HepG2 (cell line): ENCODE results near the gene UTP3. TPM values are rescaled to one million over a fixed set of nuclear protein-coding genes. Genes with fewer than 3 reads are reported as not detected.
A peak's percentile ranks its signal among the peaks of the same experiment; 100 is the strongest.

Experiments used
- ARNT2 ChIP-seq: sonication (generic); formaldehyde crosslinking; IDR thresholded peaks from 2 replicates; pipeline ENCODE4 v1.8.0; 2022; ENCODE audit warnings: mild to moderate bottlenecking, low read depth, missing genetic modification reagents, moderate library complexity
- BHLHE40 ChIP-seq: IDR thresholded peaks from 2 replicates; pipeline ENCODE4 v1.6.1; 2011; ENCODE audit warnings: low read length, improper control_type of control experiment
- CENPX ChIP-seq: sonication (generic); formaldehyde crosslinking; IDR thresholded peaks from 2 replicates; pipeline ENCODE4 v1.9.0; 2021; ENCODE audit warnings: mild to moderate bottlenecking, missing genetic modification reagents, moderate library complexity
- ESRRA ChIP-seq: sonication (generic); formaldehyde crosslinking; IDR thresholded peaks from 2 replicates; pipeline ENCODE4 v1.5.1; 2020; ENCODE audit warnings: mild to moderate bottlenecking, low read depth, missing genetic modification reagents
- FOSL1 ChIP-seq: sonication (generic); formaldehyde crosslinking; IDR thresholded peaks from 2 replicates; pipeline ENCODE4 v1.9.0; 2021; ENCODE audit warnings: missing genetic modification reagents, borderline replicate concordance
- GFI1 ChIP-seq: sonication (generic); formaldehyde crosslinking; IDR thresholded peaks from 2 replicates; pipeline ENCODE4 v1.5.0; 2020; ENCODE audit warnings: missing genetic modification reagents, mild to moderate bottlenecking, borderline replicate concordance
- JUND ChIP-seq: sonication (generic); formaldehyde crosslinking; IDR thresholded peaks from 2 replicates; pipeline ENCODE4 v1.8.0; 2022; ENCODE audit warnings: mild to moderate bottlenecking, missing genetic modification reagents
- KLF13 ChIP-seq: sonication (generic); formaldehyde crosslinking; IDR thresholded peaks from 2 replicates; pipeline ENCODE4 v1.4.0; 2020; ENCODE audit warnings: mild to moderate bottlenecking, missing genetic modification reagents
- LCORL ChIP-seq, 2 experiments: fragments of 450-650 bp in 1 of 2; sonication (generic) in 1 of 2; formaldehyde crosslinking in 1 of 2; IDR thresholded peaks; 2 replicates each; pipeline versions ENCODE4 v1.5.0 to v1.6.1; 2017 to 2020; ENCODE audit warnings: antibody characterized with exemption in 1 of 2, missing genetic modification reagents in 1 of 2
- MAZ ChIP-seq, 2 experiments: sonication (generic) in 1 of 2; formaldehyde crosslinking in 1 of 2; IDR thresholded peaks; 2 replicates each; pipeline versions ENCODE4 v1.5.0 to v1.6.1; 2012 to 2020; ENCODE audit warnings: low read depth in 2 of 2, mild to moderate bottlenecking in 2 of 2, borderline replicate concordance in 1 of 2, improper control_type of control experiment in 1 of 2, low read length in 1 of 2, missing genetic modification reagents in 1 of 2, moderate library complexity in 1 of 2
- NR2F1 ChIP-seq, 2 experiments: fragments of 450-650 bp in 1 of 2; formaldehyde crosslinking in 1 of 2; IDR thresholded peaks; 2 replicates each; pipeline versions ENCODE4 v1.5.0 to v1.6.1; 2016 to 2020; ENCODE audit warnings: mild to moderate bottlenecking in 1 of 2, missing compliant biosample characterization in 1 of 2, missing genetic modification reagents in 1 of 2, moderate library complexity in 1 of 2
- SMAD3 ChIP-seq: sonication (generic); formaldehyde crosslinking; IDR thresholded peaks from 2 replicates; pipeline ENCODE4 v1.4.0; 2020; ENCODE audit warnings: missing genetic modification reagents
- SRSF9 ChIP-seq: fragments of 200-400 bp; formaldehyde crosslinking; IDR thresholded peaks from 2 replicates; pipeline ENCODE4 v1.6.1; 2018; ENCODE audit warnings: borderline replicate concordance, mild to moderate bottlenecking, low read depth, low read length; ENCODE audit not compliant: insufficient read depth, poor library complexity, severe bottlenecking
- TCF12 ChIP-seq, 2 experiments: fragments of 450-650 bp in 1 of 2; sonication (generic) in 1 of 2; formaldehyde crosslinking in 1 of 2; IDR thresholded peaks; 2 replicates each; pipeline versions ENCODE4 v1.6.1 to v1.8.0; 2017 to 2022; ENCODE audit warnings: antibody characterized with exemption in 1 of 2, mild to moderate bottlenecking in 1 of 2, missing genetic modification reagents in 1 of 2, moderate library complexity in 1 of 2
- ZFP1 ChIP-seq: IDR thresholded peaks from 2 replicates; pipeline ENCODE4 v1.6.1; 2016
- ZFX ChIP-seq: sonication (generic); formaldehyde crosslinking; IDR thresholded peaks from 2 replicates; pipeline ENCODE4 v1.4.0; 2020; ENCODE audit warnings: mild to moderate bottlenecking, low read depth, missing genetic modification reagents, moderate library complexity
- ZMYM2 ChIP-seq: sonication (generic); formaldehyde crosslinking; IDR thresholded peaks from 2 replicates; pipeline ENCODE4 v1.8.0; 2022; ENCODE audit warnings: mild to moderate bottlenecking, missing genetic modification reagents
- ZNF264 ChIP-seq: sonication (generic); formaldehyde crosslinking; IDR thresholded peaks from 2 replicates; pipeline ENCODE4 v1.4.0; 2020; ENCODE audit warnings: missing genetic modification reagents
- ZNF703 ChIP-seq: sonication (generic); formaldehyde crosslinking; IDR thresholded peaks from 2 replicates; pipeline ENCODE4 v1.5.1; 2020; ENCODE audit warnings: missing genetic modification reagents, mild to moderate bottlenecking, moderate library complexity, borderline replicate concordance
- ZNF879 ChIP-seq: sonication (generic); formaldehyde crosslinking; IDR thresholded peaks from 2 replicates; pipeline ENCODE4 v1.8.1; 2023; ENCODE audit warnings: missing genetic modification reagents
- ZSCAN31 ChIP-seq: sonication (generic); formaldehyde crosslinking; IDR thresholded peaks from 2 replicates; pipeline ENCODE4 v1.5.0; 2020; ENCODE audit warnings: low read depth, mild to moderate bottlenecking, missing genetic modification reagents
- polyA plus RNA-seq, 8 experiments: library from polyadenylated mRNA; depleted of rRNA in 3 of 8; stranded (reverse) in 7 of 8; unstranded in 1 of 8; fragments of >200 nt; fragmentation: Illumina TruSeq in 4 of 8; extraction: Trizol in 4 of 8; gene quantifications; 2 replicates each; pipeline versions ENCODE4 v1.2.1 to v1.2.3, GENCODE V29; 2011 to 2016; ENCODE audit warnings: low read depth in 4 of 8, missing spikeins in 1 of 8, mixed read lengths in 1 of 8; ENCODE audit not compliant: insufficient read depth in 1 of 8
- total RNA-seq, 5 experiments: library from RNA; depleted of rRNA; stranded (reverse); fragments of >200 nt; fragmentation: Illumina TruSeq; extraction: Trizol; gene quantifications; 2 replicates each; pipeline ENCODE4 v1.2.3, GENCODE V29; 2016; ENCODE audit warnings: low read depth in 1 of 5
- TF ChIP-seq, protein P1 (sequence below): sonication (generic); formaldehyde crosslinking; IDR thresholded peaks from 2 replicates; pipeline ENCODE4 v1.5.0; 2020; ENCODE audit warnings: mild to moderate bottlenecking, missing genetic modification reagents, moderate library complexity
- TF ChIP-seq, protein P2 (sequence below): sonication (generic); formaldehyde crosslinking; IDR thresholded peaks from 2 replicates; pipeline ENCODE4 v1.8.1; 2023; ENCODE audit warnings: mild to moderate bottlenecking, missing genetic modification reagents
- TF ChIP-seq, protein P3 (sequence below): sonication (generic); formaldehyde crosslinking; IDR thresholded peaks from 2 replicates; pipeline ENCODE4 v1.8.1; 2023; ENCODE audit warnings: mild to moderate bottlenecking, moderate library complexity, missing genetic modification reagents

UTP3 gene
- total and polyA plus RNA-seq, 2 of the 13 experiments (the other 11 are each of a cell fraction or from before 2014, with no cell fraction given) = 6.9 to 19.5 TPM

DNA sequence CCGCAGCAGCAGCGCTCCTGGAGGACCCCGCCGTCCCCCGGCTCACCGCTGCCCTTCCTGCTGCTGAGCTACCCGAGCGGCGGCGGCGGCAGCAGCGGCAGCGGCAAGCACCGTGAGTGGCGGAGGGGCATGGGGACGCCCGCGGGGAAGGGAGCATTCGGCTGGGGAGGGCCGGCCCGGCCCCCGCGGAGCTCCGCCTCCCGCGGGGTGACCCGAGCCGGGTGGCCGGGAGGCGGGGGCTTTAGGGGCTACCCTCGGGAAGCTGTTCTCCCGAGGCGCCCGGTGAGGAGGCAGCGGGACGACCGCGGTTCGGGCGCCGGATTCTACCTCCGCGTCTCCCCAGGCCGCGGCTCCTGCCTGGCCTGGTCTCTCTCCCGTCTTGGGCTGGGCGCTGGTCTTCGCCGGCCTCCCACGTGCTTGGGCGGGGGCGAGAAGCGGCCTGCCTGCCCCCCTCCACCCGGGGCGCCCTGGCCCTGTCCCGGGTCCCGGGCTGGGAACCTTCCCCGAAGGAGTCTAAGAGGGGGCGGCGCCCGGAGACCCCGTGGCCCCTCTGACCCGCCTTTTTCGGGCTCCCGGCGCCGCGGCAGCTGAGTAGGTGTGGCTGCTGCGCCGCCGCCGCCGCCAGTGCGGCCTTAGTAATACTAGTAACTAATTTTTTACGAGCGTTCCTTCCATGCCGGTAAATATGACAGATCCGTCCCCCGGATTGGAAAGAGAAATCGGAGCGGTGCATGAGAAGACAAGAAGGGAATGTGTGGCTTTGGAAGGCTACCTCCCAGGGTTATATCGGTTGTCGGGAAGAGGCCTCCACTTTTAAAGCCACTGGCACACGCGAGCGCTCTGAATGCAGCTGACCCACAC is 17.1 kb downstream of the UTP3 start (continued):
- TF ChIP-seq, protein P1, sequence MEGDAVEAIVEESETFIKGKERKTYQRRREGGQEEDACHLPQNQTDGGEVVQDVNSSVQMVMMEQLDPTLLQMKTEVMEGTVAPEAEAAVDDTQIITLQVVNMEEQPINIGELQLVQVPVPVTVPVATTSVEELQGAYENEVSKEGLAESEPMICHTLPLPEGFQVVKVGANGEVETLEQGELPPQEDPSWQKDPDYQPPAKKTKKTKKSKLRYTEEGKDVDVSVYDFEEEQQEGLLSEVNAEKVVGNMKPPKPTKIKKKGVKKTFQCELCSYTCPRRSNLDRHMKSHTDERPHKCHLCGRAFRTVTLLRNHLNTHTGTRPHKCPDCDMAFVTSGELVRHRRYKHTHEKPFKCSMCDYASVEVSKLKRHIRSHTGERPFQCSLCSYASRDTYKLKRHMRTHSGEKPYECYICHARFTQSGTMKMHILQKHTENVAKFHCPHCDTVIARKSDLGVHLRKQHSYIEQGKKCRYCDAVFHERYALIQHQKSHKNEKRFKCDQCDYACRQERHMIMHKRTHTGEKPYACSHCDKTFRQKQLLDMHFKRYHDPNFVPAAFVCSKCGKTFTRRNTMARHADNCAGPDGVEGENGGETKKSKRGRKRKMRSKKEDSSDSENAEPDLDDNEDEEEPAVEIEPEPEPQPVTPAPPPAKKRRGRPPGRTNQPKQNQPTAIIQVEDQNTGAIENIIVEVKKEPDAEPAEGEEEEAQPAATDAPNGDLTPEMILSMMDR = no peak
- TF ChIP-seq ZSCAN31 (CRISPR knock-in tag) = no peak
- TF ChIP-seq BHLHE40 = no peak
- TF ChIP-seq MAZ (IDR thresholded peaks at IDR 0.05; ENCODE audit: borderline replicate concordance, low read depth, low read length) = no peak
- 0 out of 2 replicates have a peak, but pooled peaks have one; percentile 9 for TF ChIP-seq MAZ (CRISPR knock-in tag; IDR thresholded peaks at IDR 0.05; ENCODE audit: low read depth)
- TF ChIP-seq ZNF879 (CRISPR knock-in tag) = 0 out of 2 replicates have a peak, but pooled peaks have one; percentile 72
- TF ChIP-seq LCORL (IDR thresholded peaks at IDR 0.05) = no peak
- no peak for TF ChIP-seq LCORL (CRISPR knock-in tag; IDR thresholded peaks at IDR 0.05)
- peak; percentile 62; the same call in 1 of the 2 replicates for TF ChIP-seq GFI1 (CRISPR knock-in tag)
- no peak; the same call in 1 of the 2 replicates for TF ChIP-seq ARNT2 (CRISPR knock-in tag)
- TF ChIP-seq, protein P2, sequence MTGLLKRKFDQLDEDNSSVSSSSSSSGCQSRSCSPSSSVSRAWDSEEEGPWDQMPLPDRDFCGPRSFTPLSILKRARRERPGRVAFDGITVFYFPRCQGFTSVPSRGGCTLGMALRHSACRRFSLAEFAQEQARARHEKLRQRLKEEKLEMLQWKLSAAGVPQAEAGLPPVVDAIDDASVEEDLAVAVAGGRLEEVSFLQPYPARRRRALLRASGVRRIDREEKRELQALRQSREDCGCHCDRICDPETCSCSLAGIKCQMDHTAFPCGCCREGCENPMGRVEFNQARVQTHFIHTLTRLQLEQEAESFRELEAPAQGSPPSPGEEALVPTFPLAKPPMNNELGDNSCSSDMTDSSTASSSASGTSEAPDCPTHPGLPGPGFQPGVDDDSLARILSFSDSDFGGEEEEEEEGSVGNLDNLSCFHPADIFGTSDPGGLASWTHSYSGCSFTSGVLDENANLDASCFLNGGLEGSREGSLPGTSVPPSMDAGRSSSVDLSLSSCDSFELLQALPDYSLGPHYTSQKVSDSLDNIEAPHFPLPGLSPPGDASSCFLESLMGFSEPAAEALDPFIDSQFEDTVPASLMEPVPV (CRISPR knock-in tag) = peak; percentile 50; the same call in 1 of the 2 replicates
- TF ChIP-seq ESRRA (CRISPR knock-in tag) = no peak
- peak; percentile 91 for TF ChIP-seq ZNF703 (CRISPR knock-in tag)
- no peak for TF ChIP-seq SRSF9
- no peak for TF ChIP-seq ZMYM2 (CRISPR knock-in tag)
- TF ChIP-seq SMAD3 (CRISPR knock-in tag) = 0 out of 2 replicates have a peak, but pooled peaks have one; percentile 15
- no peak for TF ChIP-seq NR2F1 (CRISPR knock-in tag; IDR thresholded peaks at IDR 0.05)
- TF ChIP-seq FOSL1 (CRISPR knock-in tag) = no peak
- TF ChIP-seq, protein P3, sequence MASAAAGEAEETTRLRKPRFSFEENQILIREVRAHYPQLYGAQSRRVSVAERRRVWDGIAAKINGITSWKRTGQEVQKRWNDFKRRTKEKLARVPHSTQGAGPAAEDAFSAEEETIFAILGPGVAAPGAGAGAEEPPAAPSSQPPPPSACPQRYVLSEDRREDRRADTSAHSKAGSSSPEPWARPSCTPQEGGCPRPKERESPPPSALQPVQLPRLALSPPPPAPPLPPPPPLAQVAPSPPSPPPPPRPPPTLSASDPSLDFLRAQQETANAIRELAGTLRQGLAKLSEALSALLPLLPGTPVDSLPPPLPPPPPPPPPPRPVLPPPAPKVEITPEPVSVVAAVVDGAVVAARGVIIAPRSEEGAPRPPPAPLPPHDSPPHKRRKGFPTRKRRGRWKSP (CRISPR knock-in tag) = peak; percentile 65; the same call in 1 of the 2 replicates
- peak; percentile 74 for TF ChIP-seq ZFX
- no peak for TF ChIP-seq KLF13 (CRISPR knock-in tag)
- TF ChIP-seq ZFP1 (CRISPR knock-in tag) = no peak
- TF ChIP-seq CENPX (CRISPR knock-in tag) = no peak
- peak; percentile 32; the same call in 1 of the 2 replicates for TF ChIP-seq ZNF264
- TF ChIP-seq JUND (CRISPR knock-in tag) = no peak
- no peak for TF ChIP-seq TCF12 (IDR thresholded peaks at IDR 0.05)
- no peak; the same call in 1 of the 2 replicates for TF ChIP-seq TCF12 (CRISPR knock-in tag; IDR thresholded peaks at IDR 0.05)
